ENCODE measurements around the gene FAM120B. TPM values are rescaled to one million over a fixed set of nuclear protein-coding genes. Genes with fewer than 3 reads are reported as not detected.

FAM120B gene
- polyA plus RNA-seq, 1 donor from 2014 or later = 17.9 TPM

GRCh38 chr6:170455335-170455979 is 148.9 kb downstream of the FAM120B start:
- Histone ChIP-seq H3K79me2 (replicated peaks; ENCODE audit: insufficient read depth, low read length) (no peaks in the 10 kb centered on the region), H3K4me2 (ENCODE audit: low read length) (no peak overlapping the region), H3K36me3 (ENCODE audit: insufficient read depth, low read length) (no peaks in the 10 kb centered on the region), H3K9ac (ENCODE audit: low read length) (no peak overlapping the region), H3K9me2 (ENCODE audit: insufficient read depth, low read length) (no peaks in the 10 kb centered on the region), H4K20me1 (ENCODE audit: insufficient read depth) (no peaks in the 10 kb centered on the region), H3F3A (ENCODE audit: insufficient read depth, low read length, poor library complexity, severe bottlenecking) (no peaks in the 10 kb centered on the region), H3K27ac (ENCODE audit: low read length) (no peak overlapping the region), H3K9me3 (ENCODE audit: low read length) (no peaks in the 10 kb centered on the region), H3K27me3 (ENCODE audit: insufficient read depth, low read depth, low read length) (no peaks in the 10 kb centered on the region), H3K4me3 (ENCODE audit: low read length) (no peak overlapping the region), H2AFZ (ENCODE audit: low read depth, low read length) (no peak overlapping the region)
- TF ChIP-seq MXI1 (conservative IDR thresholded peaks at IDR 0.05; ENCODE audit: poor library complexity, severe bottlenecking) = no peak
- TF ChIP-seq POLR2AphosphoS5 (IDR thresholded peaks at IDR 0.05) = no peak
- TF ChIP-seq, protein P1, sequence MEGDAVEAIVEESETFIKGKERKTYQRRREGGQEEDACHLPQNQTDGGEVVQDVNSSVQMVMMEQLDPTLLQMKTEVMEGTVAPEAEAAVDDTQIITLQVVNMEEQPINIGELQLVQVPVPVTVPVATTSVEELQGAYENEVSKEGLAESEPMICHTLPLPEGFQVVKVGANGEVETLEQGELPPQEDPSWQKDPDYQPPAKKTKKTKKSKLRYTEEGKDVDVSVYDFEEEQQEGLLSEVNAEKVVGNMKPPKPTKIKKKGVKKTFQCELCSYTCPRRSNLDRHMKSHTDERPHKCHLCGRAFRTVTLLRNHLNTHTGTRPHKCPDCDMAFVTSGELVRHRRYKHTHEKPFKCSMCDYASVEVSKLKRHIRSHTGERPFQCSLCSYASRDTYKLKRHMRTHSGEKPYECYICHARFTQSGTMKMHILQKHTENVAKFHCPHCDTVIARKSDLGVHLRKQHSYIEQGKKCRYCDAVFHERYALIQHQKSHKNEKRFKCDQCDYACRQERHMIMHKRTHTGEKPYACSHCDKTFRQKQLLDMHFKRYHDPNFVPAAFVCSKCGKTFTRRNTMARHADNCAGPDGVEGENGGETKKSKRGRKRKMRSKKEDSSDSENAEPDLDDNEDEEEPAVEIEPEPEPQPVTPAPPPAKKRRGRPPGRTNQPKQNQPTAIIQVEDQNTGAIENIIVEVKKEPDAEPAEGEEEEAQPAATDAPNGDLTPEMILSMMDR (IDR thresholded peaks at IDR 0.05; ENCODE audit: poor library complexity, severe bottlenecking) = no peak
- no peak for TF ChIP-seq REST (IDR thresholded peaks at IDR 0.05; ENCODE audit: borderline replicate concordance)
- TF ChIP-seq EZH2 (IDR thresholded peaks at IDR 0.05; ENCODE audit: borderline replicate concordance, insufficient read depth, low read length, poor library complexity, severe bottlenecking) = no peak
- no peak for TF ChIP-seq SMC3 (conservative IDR thresholded peaks at IDR 0.05; ENCODE audit: poor library complexity)
- TF ChIP-seq RAD21 (conservative IDR thresholded peaks at IDR 0.05) = no peak
- TF ChIP-seq EP300 (conservative IDR thresholded peaks at IDR 0.05; ENCODE audit: poor library complexity, severe bottlenecking) = no peak
- TF ChIP-seq TAF1 (IDR thresholded peaks at IDR 0.05; ENCODE audit: low read depth) = no peak

GRCh38 chr6:170456334-170456733 is 149.8 kb downstream of the FAM120B start:
- H3F3A ChIP-seq (ENCODE audit: insufficient read depth, low read length, poor library complexity, severe bottlenecking) = no peaks in the 10 kb centered on the region
- no peak overlapping the region for H3K27ac ChIP-seq (ENCODE audit: low read length)
- no peak overlapping the region for H2AFZ ChIP-seq (ENCODE audit: low read depth, low read length)
- H4K20me1 ChIP-seq (ENCODE audit: insufficient read depth) = no peaks in the 10 kb centered on the region
- H3K9ac ChIP-seq (ENCODE audit: low read length) = no peak overlapping the region
- TF ChIP-seq TAF1 (IDR thresholded peaks at IDR 0.05; ENCODE audit: low read depth) = no peak
- no peak for TF ChIP-seq MXI1 (conservative IDR thresholded peaks at IDR 0.05; ENCODE audit: poor library complexity, severe bottlenecking)
- TF ChIP-seq EP300 (conservative IDR thresholded peaks at IDR 0.05; ENCODE audit: poor library complexity, severe bottlenecking) = no peak
- no peak for TF ChIP-seq EZH2 (IDR thresholded peaks at IDR 0.05; ENCODE audit: borderline replicate concordance, insufficient read depth, low read length, poor library complexity, severe bottlenecking)
- no peak for TF ChIP-seq POLR2AphosphoS5 (IDR thresholded peaks at IDR 0.05)
- TF ChIP-seq SMC3 (conservative IDR thresholded peaks at IDR 0.05; ENCODE audit: poor library complexity) = no peak
- TF ChIP-seq REST (IDR thresholded peaks at IDR 0.05; ENCODE audit: borderline replicate concordance) = no peak
- H3K27me3 ChIP-seq (ENCODE audit: insufficient read depth, low read depth, low read length) = no peaks in the 10 kb centered on the region
- H3K36me3 ChIP-seq (ENCODE audit: insufficient read depth, low read length) = no peaks in the 10 kb centered on the region
- no peaks in the 10 kb centered on the region for H3K9me2 ChIP-seq (ENCODE audit: insufficient read depth, low read length)
- no peaks in the 10 kb centered on the region for H3K9me3 ChIP-seq (ENCODE audit: low read length)
- H3K79me2 ChIP-seq (replicated peaks; ENCODE audit: insufficient read depth, low read length) = no peaks in the 10 kb centered on the region
- H3K4me3 ChIP-seq (ENCODE audit: low read length) = no peak overlapping the region
- H3K4me2 ChIP-seq (ENCODE audit: low read length) = no peak overlapping the region
